HL-60/S4 (cell line): ENCODE measurements around the gene ARHGEF38.
"Not testable (repeated sequence)": the region's sequence is repeated elsewhere in the genome, so short reads cannot be mapped to it uniquely, and the experiment has no call there.

Experiments
- in situ Hi-C: fragments of 300-500 bp; cut with MboI; formaldehyde crosslinking; loops from 2 replicates; pipeline ENCODE4 v1.14.3; 2022; ENCODE audit warnings: low sequenced_read_pairs

ARHGEF38 gene

GRCh38 chr4:105650190-105650589 lies 97.8 kb downstream of the ARHGEF38 start:
- in situ Hi-C loops, result no loop called here

GRCh38 chr4:105651884-105652283 lies 99.5 kb downstream of the ARHGEF38 start:
- in situ Hi-C loops, result no loop called here

DNA sequence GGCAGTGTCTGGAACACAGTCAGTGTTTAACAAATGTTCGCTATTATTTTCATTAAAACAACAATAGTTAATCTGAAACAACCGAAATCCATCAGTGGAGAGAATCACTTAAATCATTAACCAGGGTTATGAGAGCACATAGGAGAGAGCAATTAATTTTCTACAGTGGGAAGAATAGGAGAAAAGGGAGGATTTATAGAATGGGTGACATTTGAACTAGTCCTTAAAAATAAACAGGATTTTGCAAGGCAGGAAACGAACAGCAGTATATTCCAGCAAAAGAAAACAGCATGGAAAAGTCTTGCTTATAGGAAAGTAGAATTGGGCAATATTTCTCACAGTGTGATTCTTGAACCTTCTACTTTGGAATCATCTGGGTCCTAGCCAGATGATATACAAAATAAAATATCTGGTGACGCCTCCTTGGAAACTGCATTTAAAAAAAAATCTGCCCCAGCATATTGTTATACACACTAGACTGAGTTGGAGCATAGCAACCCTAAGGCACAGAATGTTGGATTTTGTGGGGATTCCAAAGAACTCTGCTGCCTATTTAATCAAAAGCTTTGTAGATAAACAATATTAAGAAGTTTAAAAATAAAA lies 100.0 kb downstream of the ARHGEF38 start:
- in situ Hi-C loops, result no loop called here

DNA sequence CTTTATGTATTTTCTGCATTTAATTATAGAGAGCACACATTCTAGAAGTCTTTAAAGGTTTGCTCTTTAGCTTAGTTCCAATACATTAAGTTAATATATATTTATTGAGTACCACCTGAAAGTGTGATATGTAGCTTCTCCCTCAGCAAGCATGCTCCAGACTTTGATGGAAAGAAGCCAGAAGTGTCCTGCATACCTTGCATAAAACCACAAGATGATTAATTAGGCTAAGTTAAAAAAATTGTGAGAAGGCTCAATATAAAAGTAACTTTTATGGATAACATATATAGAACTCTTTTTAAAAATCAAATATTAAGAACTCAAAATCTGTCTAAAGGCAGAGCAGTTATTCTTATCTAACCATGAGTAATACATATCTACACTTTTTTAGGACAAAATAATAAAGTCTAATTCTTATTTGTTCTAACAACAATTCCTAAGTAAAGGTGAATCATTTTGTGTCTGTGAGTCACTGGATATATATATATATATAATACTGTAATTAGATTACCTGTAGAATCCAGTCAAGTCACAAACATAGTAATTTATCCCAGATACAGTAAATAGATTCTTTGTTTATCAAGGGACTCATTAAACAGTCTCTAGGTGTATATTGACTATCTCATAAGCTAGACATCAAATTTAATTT lies 104.8 kb downstream of the ARHGEF38 start:
- in situ Hi-C loops, result no loop called here

- in situ Hi-C loops, result no loop called here
These were observed 106.8 kb downstream of the ARHGEF38 start for GRCh38 chr4:105659190-105659589.

DNA sequence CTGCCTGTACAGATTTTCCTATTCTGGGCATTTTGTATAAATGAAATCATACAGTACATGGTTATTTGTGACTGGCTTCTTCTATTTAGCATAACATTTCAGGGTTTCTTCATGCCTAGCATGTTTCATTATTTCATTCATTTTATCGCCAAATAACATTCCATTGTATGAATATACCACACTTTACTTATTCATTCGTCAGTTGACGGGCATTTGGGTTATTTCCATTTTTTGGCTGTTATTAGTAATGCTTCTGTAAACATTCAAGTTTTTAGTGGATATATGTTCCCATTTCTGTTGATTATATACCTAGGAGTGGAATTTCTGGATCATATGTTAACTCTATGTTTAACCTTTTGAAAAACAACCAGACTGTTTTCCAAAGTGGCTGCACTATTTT lies 108.6 kb downstream of the ARHGEF38 start:
- in situ Hi-C loops, result no loop called here

GRCh38 chr4:105662935-105663675 lies 110.7 kb downstream of the ARHGEF38 start:
- in situ Hi-C loops, result no loop called here

DNA sequence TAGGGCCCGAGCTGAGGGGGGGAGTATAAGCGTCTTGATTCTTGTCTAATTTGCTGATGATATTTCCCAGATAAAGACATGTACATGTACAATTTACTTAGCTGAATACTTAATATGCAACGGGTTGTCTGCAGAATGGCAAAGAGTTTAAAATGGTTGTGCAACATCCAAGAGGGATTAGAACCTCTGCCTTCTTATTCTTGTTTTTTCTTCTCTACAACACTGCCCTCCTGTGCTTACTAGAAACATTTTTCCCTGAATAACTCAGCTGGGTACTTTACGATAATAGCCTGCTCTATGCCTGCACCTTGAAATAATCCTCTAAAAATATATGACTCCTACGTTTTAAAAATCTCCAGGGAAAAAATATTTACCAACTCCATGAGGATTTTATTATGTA lies 114.3 kb downstream of the ARHGEF38 start:
- in situ Hi-C loops, result no loop called here

GRCh38 chr4:105670684-105671083 lies 118.3 kb downstream of the ARHGEF38 start:
- in situ Hi-C loops, result no loop called here

DNA sequence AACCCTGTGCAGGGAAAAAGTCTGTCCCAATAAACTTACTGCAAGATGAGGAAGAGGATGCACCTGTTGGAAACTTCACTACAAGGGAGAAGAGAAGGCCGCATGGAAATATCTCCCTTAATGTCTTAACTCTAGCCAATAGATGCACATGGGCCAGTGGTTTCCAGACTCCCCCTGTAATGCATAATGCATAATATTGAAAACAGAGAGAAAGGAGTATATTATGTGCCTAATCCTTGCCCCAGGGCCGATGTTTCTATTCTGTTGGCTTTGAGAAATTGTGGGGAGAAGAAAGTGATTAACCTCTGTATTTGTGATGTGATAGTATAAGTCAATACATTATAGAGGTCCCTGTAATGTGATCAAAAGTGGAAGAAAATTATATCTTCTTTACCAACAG lies 118.9 kb downstream of the ARHGEF38 start:
- in situ Hi-C loops, result no loop called here

- in situ Hi-C loops, result no loop called here
These were observed 121.6 kb downstream of the ARHGEF38 start for GRCh38 chr4:105674011-105674410.

GRCh38 chr4:105677709-105678108 lies 125.3 kb downstream of the ARHGEF38 start:
- in situ Hi-C loops, result no loop called here

GRCh38 chr4:105679186-105679585 lies 126.8 kb downstream of the ARHGEF38 start:
- in situ Hi-C loops, result no loop called here

GRCh38 chr4:105683038-105683437 lies 130.6 kb downstream of the ARHGEF38 start:
- in situ Hi-C loops, result no loop called here

DNA sequence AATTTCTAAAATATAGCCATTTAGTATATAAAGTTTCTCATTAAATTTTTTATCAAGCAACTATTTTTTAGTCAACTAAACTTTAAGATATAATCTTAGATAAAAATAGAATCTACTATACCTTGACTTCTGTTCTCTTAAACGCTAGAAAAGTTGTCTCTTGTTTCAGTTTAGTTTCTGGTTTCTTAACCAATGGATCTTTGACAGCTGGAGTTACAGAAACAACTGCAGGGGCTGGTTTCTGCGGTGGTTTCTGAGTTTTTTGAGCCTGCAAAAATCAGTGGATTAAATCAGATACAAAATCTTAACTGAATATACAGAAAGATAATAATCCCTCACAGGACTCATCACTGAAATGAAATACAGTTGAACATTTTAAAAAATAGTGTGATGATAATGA lies 134.2 kb downstream of the ARHGEF38 start:
- in situ Hi-C loops, result no loop called here

DNA sequence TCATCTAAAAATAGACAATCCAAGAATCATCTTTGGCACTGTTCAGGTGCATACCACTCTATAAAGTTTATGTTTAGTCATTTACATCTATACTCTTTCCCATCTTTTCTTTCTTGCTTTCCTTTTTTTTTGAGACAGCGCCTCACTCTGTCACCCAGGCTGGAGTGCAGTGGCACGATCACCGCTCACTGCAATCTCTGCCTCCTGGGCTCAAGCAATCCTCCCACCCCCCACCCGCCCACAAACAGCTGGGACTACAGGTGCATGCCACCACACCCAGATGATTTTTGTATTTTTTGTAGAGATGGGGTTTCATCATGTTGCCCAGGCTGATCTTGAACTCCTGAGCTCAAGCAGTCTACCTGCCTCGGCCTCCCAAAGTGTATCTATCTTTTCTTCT lies 142.4 kb downstream of the ARHGEF38 start:
- in situ Hi-C loops, result not testable (repeated sequence)

DNA sequence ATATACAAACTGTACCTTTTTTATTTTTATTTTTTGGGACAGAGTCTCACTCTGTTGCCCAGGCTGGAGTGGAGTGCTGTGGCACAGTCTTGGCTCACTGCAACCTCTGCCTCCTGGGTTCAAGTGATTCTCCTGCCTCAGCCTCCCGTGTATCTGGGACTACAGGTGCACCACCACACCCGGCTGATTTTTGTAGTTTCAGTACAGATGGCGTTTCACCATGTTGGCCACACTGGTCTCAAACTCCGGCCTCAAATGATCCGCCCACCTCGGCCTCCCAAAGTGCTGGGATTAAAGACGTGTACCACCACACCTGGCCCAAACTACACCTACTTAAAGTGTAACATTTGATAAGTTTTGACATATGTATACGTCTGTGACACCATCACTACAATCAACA lies 143.4 kb downstream of the ARHGEF38 start:
- in situ Hi-C loops, result not testable (repeated sequence)

GRCh38 chr4:105698607-105699006 lies 146.2 kb downstream of the ARHGEF38 start:
- in situ Hi-C loops, result no loop called here

DNA sequence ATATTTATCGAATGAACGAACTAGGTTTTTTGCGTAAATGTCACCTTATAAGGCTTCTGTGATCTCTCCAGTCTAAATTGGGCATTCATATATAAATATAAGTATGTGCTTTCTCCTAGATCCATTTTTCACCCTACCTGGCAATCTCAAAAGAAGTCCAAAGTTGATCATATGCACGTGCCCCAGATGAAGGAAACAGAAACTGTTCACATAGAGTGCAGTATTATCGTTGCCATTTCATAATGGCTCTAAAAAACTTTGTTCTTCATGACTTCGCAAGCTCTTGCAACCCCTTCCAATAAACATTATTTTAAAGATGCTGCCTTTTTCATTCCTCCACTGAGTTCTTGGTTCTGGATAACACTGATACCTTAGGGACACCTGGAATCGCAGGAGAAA lies 155.4 kb downstream of the ARHGEF38 start:
- in situ Hi-C loops, result no loop called here

- in situ Hi-C loops, result no loop called here
These were observed 156.0 kb downstream of the ARHGEF38 start, which contains the start of the genes GSTCD and INTS12 for GRCh38 chr4:105708181-105709080. Gene GSTCD, plus strand, starts transcription at chr4:105708784. Its CDS starts 8,830 bp downstream, at chr4:105717614. Gene INTS12, minus strand, starts transcription at chr4:105708689. Its CDS starts 8,684 bp downstream, at chr4:105700005.

DNA sequence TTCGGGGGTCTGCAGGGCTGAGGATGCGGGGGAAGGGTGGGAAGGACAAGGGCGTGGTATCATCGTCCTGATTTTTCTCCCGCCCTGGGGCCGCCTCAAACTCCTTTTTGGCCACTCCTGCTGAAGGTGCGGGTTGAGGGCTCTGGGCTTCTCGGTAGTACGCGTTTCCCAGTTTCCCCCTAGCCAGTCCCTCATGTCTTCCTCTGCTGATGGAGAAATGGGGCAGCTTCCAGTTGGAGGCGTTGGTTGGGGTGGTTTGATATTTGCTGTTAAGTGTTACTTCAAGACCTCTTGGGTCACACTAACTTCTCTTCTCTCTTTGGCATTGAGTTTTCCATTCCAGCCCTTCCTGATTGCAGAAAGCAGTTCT lies 156.6 kb downstream of the ARHGEF38 start:
- in situ Hi-C loops, result no loop called here
